ENCODE data around the gene MAPK14. TPM values are rescaled to one million over a fixed set of nuclear protein-coding genes. Genes with fewer than 3 reads are reported as not detected.

Gene MAPK14
- total and polyA plus RNA-seq, 9 of the 15 experiments (the other 6 are each of a cell fraction or from before 2014, with no cell fraction given) = 8.8 to 62.7 (median 35.5) TPM

DNA sequence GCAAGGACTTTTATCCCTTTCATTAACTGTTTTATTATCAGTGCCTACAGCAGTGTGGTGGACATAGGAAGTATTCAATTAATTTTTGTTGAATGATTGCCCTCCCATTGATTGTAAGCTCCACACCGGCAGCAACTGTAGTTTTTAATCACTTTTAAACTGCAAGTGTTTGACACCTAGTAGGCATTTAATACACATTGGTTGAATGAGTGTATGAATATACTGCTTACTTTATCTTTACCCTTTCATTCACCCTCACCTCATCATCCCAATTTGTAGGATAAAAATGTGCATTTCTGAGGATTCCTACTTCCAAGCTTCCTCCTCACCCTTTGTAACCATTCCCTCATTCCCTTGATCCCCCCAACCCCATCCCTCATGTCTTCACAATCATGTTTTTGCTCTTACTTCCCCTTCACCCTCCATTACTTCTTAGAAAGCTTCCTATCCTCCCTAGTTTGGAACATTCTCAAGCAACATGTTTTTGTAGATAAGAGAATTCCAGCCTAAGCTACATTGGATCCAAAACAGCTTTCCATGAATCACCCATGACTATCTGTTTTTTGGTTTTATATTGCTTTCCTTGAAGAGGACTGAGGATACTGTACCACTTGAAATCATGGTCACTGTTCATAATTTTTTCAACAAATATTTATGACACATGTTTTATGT, 2.2 kb upstream of the MAPK14 start (continued):
- TF ChIP-seq DMBX1 (CRISPR knock-in tag; IDR thresholded peaks at IDR 0.05; ENCODE audit: borderline replicate concordance) (peak; percentile 13; the same call in 1 of the 2 replicates), WHSC1 (IDR thresholded peaks at IDR 0.05; ENCODE audit: low read length) (no peak), SMAD4 (CRISPR knock-in tag; conservative IDR thresholded peaks at IDR 0.05) (peak; percentile 75), NCOA1 (IDR thresholded peaks at IDR 0.05; ENCODE audit: low read depth) (peak; percentile 79), ARHGAP35 (IDR thresholded peaks at IDR 0.05; ENCODE audit: partially characterized antibody) (peak; percentile 16), ZSCAN32 (CRISPR knock-in tag; IDR thresholded peaks at IDR 0.05) (0 out of 2 replicates have a peak, but pooled peaks have one; percentile 43), HOXB6 (CRISPR knock-in tag; IDR thresholded peaks at IDR 0.05; ENCODE audit: borderline replicate concordance) (no peak), HDAC3 (IDR thresholded peaks at IDR 0.05; ENCODE audit: borderline replicate concordance, partially characterized antibody) (peak; percentile 67), RFX7 (CRISPR knock-in tag; IDR thresholded peaks at IDR 0.05) (no peak), MAZ (CRISPR knock-in tag; conservative IDR thresholded peaks at IDR 0.05 in 1 of 2, IDR thresholded peaks at IDR 0.05 in 1 of 2) (peak in 1 of 2 experiments; percentile 69; a peak in 1 of 4 replicates), E2F4 (CRISPR knock-in tag; IDR thresholded peaks at IDR 0.05; ENCODE audit: low read depth) (no peak), PURB (CRISPR knock-in tag; IDR thresholded peaks at IDR 0.05; ENCODE audit: low read depth) (no peak), BCOR (IDR thresholded peaks at IDR 0.05) (peak; percentile 65; the same call in 1 of the 2 replicates), SMARCE1 (IDR thresholded peaks at IDR 0.05) (peak; percentile 96), MCM5 (IDR thresholded peaks at IDR 0.05; ENCODE audit: low read depth) (no peak), ID3 (CRISPR knock-in tag; IDR thresholded peaks at IDR 0.05) (no peak), ID3 (tag; IDR thresholded peaks at IDR 0.05) (no peak), TAL1 (IDR thresholded peaks at IDR 0.05) (peak; percentile 86), NFYB (IDR thresholded peaks at IDR 0.05; ENCODE audit: extremely low read depth, insufficient read length) (no peak)
- TF ChIP-seq, protein P1, sequence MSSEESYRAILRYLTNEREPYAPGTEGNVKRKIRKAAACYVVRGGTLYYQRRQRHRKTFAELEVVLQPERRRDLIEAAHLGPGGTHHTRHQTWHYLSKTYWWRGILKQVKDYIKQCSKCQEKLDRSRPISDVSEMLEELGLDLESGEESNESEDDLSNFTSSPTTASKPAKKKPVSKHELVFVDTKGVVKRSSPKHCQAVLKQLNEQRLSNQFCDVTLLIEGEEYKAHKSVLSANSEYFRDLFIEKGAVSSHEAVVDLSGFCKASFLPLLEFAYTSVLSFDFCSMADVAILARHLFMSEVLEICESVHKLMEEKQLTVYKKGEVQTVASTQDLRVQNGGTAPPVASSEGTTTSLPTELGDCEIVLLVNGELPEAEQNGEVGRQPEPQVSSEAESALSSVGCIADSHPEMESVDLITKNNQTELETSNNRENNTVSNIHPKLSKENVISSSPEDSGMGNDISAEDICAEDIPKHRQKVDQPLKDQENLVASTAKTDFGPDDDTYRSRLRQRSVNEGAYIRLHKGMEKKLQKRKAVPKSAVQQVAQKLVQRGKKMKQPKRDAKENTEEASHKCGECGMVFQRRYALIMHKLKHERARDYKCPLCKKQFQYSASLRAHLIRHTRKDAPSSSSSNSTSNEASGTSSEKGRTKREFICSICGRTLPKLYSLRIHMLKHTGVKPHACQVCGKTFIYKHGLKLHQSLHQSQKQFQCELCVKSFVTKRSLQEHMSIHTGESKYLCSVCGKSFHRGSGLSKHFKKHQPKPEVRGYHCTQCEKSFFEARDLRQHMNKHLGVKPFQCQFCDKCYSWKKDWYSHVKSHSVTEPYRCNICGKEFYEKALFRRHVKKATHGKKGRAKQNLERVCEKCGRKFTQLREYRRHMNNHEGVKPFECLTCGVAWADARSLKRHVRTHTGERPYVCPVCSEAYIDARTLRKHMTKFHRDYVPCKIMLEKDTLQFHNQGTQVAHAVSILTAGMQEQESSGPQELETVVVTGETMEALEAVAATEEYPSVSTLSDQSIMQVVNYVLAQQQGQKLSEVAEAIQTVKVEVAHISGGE (CRISPR knock-in tag; IDR thresholded peaks at IDR 0.05) = peak in 1 of 3 experiments; percentile 38; a peak in 1 of 6 replicates
- TF ChIP-seq, protein P2, sequence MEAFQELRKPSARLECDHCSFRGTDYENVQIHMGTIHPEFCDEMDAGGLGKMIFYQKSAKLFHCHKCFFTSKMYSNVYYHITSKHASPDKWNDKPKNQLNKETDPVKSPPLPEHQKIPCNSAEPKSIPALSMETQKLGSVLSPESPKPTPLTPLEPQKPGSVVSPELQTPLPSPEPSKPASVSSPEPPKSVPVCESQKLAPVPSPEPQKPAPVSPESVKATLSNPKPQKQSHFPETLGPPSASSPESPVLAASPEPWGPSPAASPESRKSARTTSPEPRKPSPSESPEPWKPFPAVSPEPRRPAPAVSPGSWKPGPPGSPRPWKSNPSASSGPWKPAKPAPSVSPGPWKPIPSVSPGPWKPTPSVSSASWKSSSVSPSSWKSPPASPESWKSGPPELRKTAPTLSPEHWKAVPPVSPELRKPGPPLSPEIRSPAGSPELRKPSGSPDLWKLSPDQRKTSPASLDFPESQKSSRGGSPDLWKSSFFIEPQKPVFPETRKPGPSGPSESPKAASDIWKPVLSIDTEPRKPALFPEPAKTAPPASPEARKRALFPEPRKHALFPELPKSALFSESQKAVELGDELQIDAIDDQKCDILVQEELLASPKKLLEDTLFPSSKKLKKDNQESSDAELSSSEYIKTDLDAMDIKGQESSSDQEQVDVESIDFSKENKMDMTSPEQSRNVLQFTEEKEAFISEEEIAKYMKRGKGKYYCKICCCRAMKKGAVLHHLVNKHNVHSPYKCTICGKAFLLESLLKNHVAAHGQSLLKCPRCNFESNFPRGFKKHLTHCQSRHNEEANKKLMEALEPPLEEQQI (IDR thresholded peaks at IDR 0.05) = peak; percentile 56; the same call in 1 of the 2 replicates
